Stomach smooth muscle (tissue), 2 donors: ENCODE results near the gene HTR2B.

Source experiments
- H3K27ac ChIP-seq: one replicate; pipeline ENCODE4 v1.7.0; 2013; ENCODE audit warnings: mild to moderate bottlenecking, low read length, inconsistent platforms
- H3K27me3 ChIP-seq, 2 donors: one replicate each; pipeline ENCODE4 v1.7.0; 2013; ENCODE audit warnings: low read length in 2 of 2; ENCODE audit not compliant: insufficient read depth in 2 of 2, control insufficient read depth in 1 of 2
- H3K36me3 ChIP-seq, 2 donors: one replicate each; pipeline ENCODE4 v1.7.0; 2013; ENCODE audit warnings: low read length in 2 of 2; ENCODE audit not compliant: control insufficient read depth in 2 of 2, insufficient read depth in 2 of 2
- H3K4me1 ChIP-seq: one replicate; pipeline ENCODE4 v1.7.0; 2013; ENCODE audit warnings: low read length; ENCODE audit not compliant: control insufficient read depth, insufficient read depth
- H3K4me3 ChIP-seq, 2 donors: one replicate each; pipeline ENCODE4 v1.7.0; 2013; ENCODE audit warnings: low read length in 2 of 2
- H3K9ac ChIP-seq, 2 donors: one replicate each; pipeline ENCODE4 v1.7.0; 2013; ENCODE audit warnings: low read length in 2 of 2, mild to moderate bottlenecking in 1 of 2
- H3K9me3 ChIP-seq, 2 donors: one replicate each; pipeline ENCODE4 v1.7.0; 2013; ENCODE audit warnings: low read length in 2 of 2; ENCODE audit not compliant: control insufficient read depth in 2 of 2
- donor health status: healthy.
- donor health status: Pancreatic carcinoma.

Gene HTR2B

DNA sequence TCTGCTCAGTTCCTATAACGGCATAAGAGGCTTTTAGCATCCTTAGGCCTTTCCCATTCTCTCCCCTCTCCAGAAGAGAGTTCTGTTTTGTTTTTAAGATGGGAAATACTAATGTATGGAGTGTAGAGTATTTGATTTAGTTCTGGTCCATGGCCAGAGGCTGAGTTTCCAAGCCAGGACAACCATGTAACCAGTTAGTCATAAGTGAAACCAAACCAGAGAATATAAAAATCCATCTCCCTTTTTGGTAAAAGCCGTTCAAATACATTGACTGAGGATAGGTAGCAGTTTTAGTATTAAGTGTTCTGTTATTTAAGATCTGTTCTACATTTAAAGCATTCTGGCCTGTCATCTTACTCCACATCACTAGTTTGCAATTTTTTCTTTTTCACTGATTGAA, 65.1 kb downstream of the HTR2B start:
- no peak overlapping the region for H3K4me3 ChIP-seq
- H3K9ac ChIP-seq = no peak overlapping the region
- no peaks in the 10 kb centered on the region for H3K9me3 ChIP-seq
- H3K36me3 ChIP-seq = peaks cover 8 to 17% of the 10 kb centered on the region in 2 donors
- peaks cover 25% of the 10 kb centered on the region for H3K4me1 ChIP-seq
- no peak overlapping the region for H3K27ac ChIP-seq
- no peaks in the 10 kb centered on the region for H3K27me3 ChIP-seq

DNA sequence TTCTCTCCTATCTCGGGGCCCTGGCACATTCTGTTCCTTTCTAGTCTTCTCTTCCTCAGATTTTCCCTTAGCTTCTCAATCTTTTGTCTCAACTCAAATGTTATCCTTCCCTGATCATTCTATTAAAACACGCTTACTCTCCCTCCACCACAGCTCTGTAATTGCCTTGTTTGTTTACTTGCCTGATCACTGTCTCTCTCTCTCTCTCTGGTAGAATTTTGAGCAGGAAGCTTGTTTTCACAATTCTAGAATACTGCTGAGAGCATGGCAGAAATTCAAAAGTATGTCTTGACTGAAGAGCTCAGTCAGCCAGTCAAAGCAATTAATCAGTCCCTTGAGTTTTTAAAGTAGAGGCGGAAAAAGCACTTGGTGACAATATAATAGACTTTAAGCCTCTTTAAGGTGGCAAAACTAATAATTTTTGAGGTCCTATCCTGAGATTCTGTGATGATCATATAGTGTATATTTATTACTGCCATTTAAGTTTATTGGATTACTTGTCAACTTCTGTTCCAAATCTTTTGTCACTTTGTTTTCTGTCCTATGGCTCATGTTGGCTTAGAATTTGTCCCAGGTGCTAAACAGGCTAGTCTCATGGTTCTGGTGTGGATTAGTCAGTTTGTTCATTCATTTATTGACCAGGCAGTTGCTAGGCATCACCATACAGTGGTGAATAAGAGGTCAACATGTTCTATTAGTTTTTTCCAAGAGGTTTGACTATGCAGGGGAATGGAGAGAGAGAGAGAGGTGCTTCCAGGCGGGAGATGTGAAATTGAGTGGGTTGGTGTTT, 65.9 kb downstream of the HTR2B start:
- Histone ChIP-seq H3K4me3 (peak overlapping the region in 1 of 2 donors; percentile 24), H3K4me1 (peaks cover 25% of the 10 kb centered on the region), H3K9me3 (no peaks in the 10 kb centered on the region), H3K27me3 (no peaks in the 10 kb centered on the region), H3K36me3 (peaks cover 6 to 14% of the 10 kb centered on the region in 2 donors), H3K27ac (no peak overlapping the region), H3K9ac (peak overlapping the region in 1 of 2 donors; percentile 29)
